Tibial nerve (tissue), 3 donors: Measurements from ENCODE around the gene TENT4B.

Experiments
- CTCF ChIP-seq, 5 experiments: fragments of 200-600 bp in 3 of 5; fragments of 450-650 bp in 2 of 5; sonication (generic) in 3 of 5; IDR thresholded peaks; one replicate each; pipeline ENCODE4 v1.5.1; 2016 to 2019; ENCODE audit warnings: antibody characterized with exemption in 5 of 5, mild to moderate bottlenecking in 3 of 5, moderate library complexity in 2 of 5
- POLR2A ChIP-seq, 2 donors: fragments of 450-650 bp; IDR thresholded peaks; one replicate each; pipeline ENCODE4 v1.6.1; 2017; ENCODE audit warnings: antibody characterized with exemption in 2 of 2, mild to moderate bottlenecking in 2 of 2, moderate library complexity in 2 of 2

- TF ChIP-seq POLR2A (IDR thresholded peaks at IDR 0.05) (no peak), CTCF (IDR thresholded peaks at IDR 0.05) (no peak)
Measured at GRCh38 chr16:50198802-50199403, 45.8 kb downstream of the TENT4B start.
